HG03342 (cell line): ENCODE measurements around the gene PTGFRN.
"Not testable (repeated sequence)": the region's sequence is repeated elsewhere in the genome, so short reads cannot be mapped to it uniquely, and the experiment has no call there.

Experiments used
- ATAC-seq: cut with Tn5 transposase; IDR thresholded peaks from one replicate; pipeline ENCODE4 v1.9.1; 2021; ENCODE audit warnings: mild to moderate bottlenecking, moderate library complexity; ENCODE audit not compliant: unreplicated experiment

The PTGFRN gene

DNA sequence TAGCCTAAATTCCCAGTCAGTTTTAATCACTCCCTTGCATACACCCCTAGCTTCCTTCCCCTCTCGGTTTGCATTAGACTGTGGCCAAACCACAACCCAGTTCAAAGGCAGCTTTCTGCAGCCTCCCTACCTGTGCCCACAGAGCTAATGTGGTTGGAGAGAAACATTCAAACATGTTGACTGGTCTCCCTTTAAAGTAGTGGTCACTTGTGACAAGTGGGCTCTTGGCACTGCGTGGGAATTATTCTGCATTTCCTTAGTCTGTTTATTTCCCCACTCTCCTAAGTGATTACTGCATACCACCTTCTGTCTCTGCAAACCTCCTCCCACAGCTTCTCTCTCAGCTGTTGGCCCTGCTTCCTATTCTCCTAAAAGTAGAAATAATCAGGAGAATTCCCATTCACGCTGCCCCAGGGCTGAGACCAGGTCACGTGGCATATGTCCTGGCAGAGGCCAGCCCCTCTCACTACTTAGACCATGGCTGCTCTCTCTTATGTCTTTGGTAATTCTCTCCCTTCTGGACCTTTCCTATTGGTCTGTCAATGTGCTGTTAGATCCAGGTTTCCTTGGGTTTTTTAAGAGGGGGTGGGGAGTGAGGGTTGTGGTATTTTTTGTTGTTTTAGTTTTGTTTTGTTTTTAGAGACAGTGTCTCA lies 53.4 kb downstream of the PTGFRN start:
- ATAC-seq: no peak

DNA sequence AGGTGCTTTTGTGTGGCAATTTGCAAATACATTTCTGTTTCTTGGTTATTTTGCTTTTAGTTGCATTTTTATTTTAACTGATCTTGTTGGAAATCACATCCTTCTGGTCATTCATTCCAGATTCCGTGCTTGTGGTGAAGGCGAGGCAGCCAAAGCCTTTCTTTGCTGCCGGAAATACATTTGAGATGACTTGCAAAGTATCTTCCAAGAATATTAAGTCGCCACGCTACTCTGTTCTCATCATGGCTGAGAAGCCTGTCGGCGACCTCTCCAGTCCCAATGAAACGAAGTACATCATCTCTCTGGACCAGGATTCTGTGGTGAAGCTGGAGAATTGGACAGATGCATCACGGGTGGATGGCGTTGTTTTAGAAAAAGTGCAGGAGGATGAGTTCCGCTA lies 57.1 kb downstream of the PTGFRN start:
- no peak for ATAC-seq

DNA sequence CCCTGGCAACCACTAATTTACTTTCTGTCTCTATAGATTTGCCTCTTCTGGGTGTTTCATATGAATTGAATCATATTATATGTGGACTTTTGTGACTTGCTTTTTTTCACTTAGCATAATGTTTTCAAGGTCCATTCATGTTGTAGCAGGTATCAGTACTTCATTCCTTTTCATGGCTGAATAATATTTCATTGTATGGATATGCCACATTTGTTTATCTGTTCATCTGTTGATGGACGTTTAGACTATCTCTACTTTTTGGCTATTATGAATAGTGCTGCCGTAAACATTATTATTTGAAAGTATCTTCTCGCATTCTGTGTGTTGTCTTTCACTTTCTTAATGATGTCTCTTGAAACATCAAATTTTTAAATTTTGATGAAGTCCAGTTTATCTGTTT lies 59.0 kb downstream of the PTGFRN start:
- ATAC-seq: no peak

DNA sequence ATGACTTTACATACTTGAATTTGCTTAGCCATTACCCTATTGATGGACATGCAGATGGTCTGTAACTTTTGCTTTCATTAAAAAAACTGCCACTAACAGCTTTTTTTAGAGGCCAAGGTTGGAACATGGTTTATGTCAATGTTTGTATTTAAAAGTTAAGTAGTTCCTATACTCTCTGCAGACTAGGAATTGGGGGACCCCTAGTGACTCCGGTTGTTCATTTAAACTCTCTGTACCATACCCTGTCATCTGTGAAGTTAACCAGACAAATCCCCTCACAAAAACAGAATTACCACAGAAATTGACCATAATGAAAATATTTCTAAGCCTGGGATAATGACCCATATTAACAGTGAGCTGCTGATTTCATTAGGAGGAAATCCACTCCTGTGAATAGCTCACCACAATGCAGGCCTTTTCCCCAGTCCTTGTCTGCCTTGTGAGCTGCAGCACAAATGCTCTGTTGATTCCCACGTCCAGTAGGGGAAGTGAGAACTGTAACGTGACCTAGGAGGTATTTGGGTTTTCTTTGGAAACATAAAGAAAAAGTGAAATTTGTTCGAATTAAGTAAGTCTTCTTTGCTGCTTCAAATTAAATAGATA lies 61.6 kb downstream of the PTGFRN start:
- no peak for ATAC-seq

DNA sequence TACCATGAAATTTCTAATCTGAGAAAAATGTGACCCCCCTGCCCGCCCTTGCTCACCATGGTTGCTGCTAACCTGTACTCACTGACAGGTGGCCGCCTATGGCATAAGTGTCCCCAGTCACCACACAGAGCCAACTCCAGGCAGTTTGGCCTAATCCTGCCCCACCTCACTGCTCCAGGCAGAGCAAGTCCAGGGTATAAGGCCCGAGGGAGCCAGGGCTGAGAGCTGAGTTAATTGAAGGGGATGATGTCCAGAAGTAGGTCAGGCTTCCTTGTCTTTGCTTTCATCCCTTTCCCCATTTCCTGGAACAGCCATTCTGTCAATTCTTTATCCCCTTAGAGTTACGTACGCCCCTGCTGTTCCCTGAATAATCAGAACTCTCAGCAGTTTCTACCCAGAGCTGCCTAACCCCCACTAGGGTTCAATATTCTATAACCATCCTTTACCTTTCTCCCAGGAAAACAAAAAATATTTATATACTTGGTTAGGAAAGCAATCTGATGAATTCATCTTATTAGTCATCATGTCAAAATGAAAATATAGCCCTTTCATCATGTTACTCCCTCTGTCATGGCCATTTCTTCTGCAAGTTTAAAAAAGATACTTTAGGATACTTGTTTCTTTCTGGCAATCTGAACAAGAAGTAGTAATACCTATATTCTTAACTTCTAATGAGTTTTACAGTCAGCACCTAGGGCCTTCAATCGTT lies 62.4 kb downstream of the PTGFRN start:
- ATAC-seq: no peak

DNA sequence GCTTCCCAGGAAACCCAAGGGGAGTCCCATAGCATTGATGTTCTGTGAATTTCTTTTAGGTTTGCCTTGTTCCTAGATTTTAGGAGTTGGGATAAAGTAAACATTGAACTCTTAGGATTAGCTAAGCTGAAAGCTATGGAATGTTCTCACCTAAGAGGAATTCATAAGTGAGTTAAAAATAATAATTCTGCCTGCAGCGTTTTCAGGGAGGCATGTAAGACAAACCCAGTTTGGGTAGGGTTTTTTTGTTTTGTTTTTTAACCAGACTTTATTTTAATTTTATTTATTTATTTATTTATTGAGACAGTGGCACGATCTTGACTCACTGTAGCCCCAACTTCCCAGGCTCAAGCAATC lies 62.9 kb downstream of the PTGFRN start:
- ATAC-seq: no peak

DNA sequence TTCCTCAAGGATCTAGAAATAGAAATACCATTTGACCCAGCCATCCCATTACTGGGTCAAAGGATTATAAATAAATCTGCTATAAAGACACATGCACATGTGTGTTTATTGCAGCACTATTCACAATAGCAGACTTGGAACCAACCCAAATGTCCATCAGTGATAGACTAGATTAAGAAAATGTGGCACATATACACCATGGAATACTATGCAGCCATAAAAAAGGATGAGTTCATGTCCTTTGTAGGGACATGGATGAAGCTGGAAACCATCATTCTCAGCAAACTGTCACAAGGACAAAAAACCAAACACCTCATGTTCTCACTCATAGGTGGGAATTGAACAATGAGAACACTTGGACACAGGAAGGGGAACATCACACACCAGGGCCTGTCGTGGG lies 70.6 kb downstream of the PTGFRN start:
- ATAC-seq: not testable (repeated sequence)

DNA sequence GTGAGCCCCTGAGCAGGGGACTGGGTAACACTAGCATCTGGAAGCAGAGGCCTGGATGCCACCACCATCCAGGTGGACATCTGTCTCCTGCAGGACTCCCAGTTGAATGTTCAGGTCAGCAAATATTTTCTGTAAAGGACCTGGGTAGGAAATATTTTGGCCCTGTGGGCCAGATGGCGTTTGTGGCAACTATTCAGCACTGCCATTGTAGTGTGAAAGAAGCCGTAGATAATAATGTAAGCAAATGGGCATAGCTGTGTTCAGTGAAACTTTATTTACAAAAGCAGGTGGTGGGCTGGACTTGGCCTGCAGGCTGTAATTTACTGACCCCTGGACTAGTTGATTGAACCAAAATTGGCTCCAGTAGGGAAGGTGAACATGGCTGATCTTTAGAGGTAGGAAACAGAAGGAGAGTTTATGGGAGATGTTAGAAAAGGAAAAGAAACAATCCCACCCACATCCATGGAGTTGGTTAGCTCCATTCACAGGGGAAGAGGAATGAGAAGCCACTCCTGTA lies 71.9 kb downstream of the PTGFRN start:
- no peak for ATAC-seq

DNA sequence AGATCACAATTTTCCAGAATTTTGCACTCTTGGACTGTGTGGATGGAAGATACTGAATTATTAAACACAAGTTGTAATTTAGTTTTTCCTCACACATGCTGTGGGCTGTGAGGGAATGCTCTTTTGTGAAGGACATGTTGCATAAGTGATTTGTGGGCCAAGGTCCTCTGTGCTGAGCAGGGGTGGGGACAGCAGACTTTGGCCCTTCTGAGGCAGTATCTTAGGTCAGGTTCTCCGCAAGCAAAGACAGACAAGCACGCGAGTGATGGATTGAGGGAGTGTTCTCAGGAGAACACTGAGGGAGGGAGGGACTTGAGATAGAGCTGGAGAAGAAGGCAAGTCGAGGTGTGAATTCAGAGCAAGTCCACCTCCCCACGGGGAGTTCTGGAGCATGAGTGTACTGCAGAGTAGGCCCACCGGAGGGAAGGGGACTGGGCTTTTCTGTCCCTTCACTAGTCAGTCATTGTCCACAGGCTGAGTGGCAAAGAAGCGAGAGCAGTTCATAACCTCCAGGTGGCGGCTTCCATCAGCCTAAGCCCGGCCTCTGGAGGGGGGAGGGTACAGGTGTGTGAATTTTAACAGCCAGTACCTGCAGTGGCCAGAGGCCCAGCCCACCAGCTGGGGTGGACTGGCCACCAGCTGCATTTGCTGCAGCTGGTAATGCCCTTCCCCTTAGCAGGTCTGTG lies 72.7 kb downstream of the PTGFRN start:
- ATAC-seq: no peak

DNA sequence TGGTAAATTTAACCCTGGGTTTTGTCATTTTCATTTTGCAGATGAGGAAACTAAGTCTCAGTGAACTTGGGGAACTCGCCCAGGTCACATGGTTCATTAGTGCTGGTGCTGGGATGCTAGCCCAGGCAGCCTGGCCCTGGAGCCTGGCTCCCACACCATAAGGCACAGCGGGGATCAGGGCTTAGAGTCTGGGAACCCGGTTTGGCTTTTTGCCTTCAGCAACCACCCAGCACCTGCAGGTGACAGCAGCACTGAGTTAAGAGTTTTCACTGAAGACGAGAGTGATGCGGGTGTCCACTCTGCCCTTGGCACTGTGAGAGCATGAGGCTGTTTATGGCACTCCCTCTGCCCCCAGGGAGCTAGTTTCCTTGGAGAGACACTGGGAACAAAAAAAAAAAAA lies 73.4 kb downstream of the PTGFRN start:
- ATAC-seq: no peak

DNA sequence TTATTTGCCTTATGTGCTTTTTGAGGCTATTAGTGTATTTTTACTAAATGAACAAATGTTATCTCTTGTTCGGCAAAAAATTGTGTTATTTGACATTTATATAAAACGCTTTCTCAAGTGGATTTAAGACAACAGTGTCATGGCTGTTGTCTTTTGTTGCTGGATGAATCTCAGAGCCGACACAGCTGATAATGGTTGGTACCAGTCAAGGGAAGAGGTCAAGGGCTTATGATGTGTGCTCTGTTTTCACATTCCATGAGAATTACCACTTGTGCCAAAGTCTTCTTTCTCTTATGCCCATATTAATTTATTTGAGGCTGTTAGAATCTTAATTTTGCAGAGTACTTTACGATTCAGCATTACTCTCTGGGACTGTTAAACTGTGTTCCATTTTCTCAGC lies 74.0 kb downstream of the PTGFRN start:
- ATAC-seq: no peak

DNA sequence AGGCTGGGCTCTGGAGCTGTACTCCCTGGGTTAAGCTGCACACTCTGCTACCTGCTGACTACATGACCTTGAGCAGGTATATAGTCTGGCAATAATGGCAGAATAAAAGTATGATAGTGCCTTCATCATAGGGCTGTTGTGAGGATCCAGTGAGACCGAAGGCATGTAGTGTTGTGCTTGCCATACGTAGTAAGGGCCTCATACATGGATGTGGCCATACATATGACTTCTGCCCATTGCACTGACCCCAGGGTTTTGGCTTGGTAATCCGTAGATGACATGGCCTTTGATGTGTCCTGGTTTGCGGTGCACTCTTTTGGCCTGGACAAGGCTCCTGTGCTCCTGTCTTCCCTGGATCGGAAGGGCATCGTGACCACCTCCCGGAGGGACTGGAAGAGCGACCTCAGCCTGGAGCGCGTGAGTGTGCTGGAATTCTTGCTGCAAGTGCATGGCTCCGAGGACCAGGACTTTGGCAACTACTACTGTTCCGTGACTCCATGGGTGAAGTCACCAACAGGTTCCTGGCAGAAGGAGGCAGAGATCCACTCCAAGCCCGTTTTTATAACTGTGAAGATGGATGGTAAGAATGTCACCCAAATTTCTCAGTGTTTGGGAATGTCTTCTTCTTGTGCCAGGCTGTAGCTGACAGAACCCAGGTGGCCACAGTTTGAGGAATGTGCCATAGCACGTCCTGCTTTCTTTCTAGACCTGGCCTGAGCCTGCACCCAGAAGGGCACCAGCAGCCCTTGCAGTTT lies 74.9 kb downstream of the PTGFRN start:
- ATAC-seq: no peak

DNA sequence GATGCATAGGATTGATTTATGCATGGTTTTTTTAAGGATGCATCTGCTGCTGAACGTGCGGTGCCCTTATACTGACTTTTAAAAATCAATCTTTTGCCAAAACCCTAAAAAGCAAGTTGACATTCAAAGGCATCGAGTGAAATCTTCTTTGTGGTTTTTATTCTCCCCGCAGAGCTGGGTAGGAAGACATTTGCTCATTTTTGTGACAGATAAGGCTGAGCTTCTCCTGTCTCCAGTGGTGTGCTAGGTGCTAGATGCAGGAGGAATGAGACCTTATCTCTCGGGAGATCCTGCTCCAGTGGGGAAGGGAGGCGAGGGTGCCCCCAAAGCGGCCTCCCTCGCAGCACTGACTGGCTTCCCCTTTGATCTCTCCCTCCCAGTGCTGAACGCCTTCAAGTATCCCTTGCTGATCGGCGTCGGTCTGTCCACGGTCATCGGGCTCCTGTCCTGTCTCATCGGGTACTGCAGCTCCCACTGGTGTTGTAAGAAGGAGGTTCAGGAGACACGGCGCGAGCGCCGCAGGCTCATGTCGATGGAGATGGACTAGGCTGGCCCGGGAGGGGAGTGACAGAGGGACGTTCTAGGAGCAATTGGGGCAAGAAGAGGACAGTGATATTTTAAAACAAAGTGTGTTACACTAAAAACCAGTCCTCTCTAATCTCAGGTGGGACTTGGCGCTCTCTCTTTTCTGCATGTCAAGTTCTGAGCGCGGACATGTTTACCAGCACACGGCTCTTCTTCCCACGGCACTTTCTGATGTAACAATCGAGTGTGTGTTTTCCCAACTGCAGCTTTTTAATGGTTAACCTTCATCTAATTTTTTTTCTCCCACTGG lies 76.9 kb downstream of the PTGFRN start:
- no peak for ATAC-seq

DNA sequence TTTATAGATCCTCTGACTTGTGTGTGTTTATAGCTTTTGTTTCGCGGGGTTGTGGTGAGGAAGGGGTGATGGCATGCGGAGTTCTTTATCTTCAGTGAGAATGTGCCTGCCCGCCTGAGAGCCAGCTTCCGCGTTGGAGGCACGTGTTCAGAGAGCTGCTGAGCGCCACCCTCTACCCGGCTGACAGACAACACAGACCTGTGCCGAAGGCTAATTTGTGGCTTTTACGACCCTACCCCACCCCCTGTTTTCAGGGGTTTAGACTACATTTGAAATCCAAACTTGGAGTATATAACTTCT lies 77.5 kb downstream of the PTGFRN start:
- no peak for ATAC-seq

DNA sequence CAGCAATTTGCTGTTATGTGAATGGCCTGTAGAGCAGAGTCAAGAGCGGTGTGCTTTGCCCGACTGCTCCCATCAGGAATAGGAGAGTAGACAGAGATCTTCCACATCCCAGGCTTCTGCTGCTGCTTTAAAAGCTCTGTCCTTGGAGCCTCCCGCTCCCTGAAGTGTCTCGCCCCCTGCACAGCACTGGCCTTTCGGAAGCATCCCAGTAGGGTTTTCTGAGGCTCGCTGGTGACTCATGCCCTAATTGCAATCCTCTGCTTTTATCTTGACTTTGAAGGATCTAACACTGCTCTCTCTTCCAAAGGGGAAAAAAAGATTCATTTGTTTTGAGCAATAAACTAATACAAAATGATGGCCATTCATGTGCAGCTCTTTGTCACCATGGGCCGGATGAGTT lies 78.5 kb downstream of the PTGFRN start:
- ATAC-seq: no peak

DNA sequence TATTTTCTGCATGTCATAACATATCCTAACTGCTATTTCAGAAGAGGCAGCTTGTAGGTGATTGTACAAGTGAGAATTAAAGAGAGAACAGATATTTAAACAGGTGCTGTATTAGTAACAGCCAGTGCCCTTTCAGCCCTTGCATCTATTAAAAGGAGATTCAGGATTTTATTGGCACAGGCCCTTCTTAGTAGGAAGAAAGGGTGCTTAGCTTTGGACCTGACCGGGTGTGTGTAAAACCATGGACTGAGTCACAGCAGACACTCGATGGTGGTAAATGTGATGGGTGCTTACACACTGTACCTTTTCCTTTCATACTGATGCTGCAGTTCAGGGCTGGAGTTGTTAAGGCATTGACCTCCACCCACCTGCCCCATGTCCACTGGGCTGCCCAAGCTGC lies 79.2 kb downstream of the PTGFRN start:
- no peak for ATAC-seq

DNA sequence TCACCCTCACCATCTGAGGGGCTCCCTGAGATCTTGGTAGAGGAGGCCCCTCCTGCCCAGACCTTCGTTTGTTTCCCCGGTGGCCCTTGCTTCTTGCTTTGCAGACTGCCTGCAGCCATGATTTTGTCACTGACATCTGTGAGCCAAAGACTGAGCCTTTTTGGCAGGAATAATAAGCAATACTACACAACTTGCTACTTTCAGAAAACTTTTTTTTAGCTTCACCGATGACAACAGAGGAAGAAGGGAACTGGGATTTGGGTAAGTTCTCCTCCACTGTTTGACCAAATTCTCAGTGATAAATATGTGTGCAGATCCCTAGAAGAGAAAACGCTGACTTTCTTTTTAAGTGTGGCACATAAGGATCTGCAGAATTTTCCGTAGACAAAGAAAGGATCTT lies 80.1 kb downstream of the PTGFRN start:
- ATAC-seq: no peak

DNA sequence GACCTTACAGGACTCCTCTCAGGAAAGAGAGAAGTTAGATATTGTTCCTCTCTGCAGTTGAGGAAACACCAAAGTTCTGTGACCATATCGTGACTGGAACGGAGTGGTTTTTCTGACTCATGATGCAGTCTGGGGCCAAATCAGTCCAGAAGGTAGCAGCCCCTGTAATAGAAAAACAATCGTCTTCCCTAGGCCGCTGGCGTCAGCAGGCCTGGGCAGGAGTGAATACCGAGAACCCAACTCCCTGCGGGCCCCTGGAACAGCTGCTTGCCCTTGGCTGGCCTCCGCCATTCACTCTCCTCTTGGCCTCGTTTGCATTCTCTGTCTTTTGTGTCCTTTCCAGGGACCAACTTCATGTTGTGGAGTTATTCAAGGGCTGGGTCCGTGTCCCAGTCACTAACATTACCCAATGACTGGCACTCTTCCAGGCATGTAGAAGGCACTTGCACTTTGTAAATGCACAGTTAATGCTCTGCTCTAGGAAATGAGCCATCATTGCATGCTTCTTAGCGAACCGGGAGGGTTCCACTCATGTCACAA lies 81.0 kb downstream of the PTGFRN start:
- no peak for ATAC-seq

DNA sequence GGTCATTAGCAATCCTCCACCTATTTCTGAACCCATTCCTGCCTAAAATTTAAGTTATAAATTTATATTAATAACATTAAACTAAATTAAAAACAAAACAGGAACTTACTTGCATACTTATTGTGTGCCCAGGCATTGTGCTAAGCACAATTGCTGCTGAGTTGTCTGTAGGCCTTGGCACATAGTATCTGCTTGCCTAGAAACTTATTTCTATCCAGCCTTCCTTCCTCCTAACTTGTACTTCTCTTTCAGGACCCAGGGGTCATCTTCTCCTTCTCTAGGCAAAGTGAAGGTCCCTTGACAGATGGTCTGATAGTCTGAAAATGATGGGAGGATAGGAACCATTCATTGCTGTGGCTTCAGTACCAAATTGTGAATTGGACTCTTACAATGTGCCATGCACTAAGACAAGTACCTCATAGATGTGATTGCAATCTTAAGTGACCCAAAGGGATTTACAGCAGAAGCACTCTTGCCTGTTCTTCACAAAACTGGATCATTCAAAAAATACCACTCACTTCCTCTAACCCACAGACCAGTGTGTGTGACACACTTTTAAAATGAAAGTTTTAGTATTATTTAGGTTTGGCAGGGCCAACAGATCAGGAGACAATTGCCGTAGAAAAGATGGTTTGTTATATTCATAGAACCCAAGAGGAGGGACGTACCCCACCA lies 81.6 kb downstream of the PTGFRN start:
- no peak for ATAC-seq

DNA sequence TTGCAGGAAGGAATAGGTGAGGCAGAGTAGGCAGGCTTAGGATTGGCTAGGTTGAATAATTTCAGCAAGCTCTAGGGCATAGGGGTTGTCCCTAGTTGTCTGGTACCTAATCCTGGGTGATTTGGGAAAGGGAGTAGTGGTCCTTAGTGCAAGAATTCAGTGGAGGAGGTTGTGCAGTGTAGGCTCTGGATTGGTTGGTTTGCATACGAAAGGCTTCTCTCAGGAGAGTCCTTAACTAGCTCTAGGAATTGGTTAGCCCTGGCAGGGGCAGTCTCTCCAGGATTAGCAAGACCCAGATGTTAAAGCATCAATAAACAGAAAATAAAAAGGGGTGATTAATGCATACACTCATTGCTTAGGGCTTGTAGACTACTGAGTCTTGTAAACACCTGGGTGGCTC lies 82.2 kb downstream of the PTGFRN start:
- ATAC-seq: no peak
